Measurements from ENCODE around the gene CAMSAP1. TPM values are rescaled to one million over a fixed set of nuclear protein-coding genes. Genes with fewer than 3 reads are reported as not detected.

The CAMSAP1 gene
- total RNA-seq, 2 experiments from 2014 or later = 30.4 to 33.0 TPM

DNA sequence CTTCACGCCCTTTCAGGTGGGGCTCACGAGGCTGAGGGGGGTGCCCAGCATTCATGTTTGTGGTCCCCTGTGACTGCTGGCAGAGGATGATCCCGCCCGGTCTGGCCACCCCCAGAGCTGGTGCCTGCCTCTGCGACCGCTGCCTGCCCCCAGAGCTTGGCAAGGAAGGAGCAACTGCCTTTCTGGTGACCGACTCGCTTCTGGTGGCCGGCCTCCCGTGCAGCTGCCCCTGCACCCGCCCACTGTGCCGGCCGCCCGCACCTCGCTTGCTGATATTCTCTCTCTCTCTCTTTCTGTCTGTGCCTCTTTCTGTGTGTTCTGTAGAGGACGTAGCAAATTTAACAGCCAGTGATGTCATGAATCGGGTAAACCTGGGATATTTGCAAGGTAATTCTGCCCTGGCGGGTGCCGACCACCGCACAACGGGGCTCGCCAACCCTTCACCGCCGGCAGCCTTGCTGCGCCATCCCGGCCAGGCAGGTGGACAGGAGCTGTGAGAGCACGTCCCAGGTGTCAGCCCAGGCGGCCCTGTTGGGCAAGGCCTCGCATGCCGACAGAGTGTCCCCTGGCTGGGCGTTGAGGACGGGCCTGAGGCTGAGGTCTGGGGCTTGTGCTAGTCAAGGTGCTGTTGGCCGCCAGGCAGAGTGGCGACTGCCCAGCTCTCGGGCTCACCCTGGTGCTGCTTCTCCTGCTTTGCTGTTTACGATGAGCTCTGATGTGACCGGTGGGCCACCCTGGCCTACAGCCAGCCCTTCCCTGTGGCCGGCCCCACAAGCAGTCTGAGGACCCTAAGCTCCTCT is 119.4 kb downstream of the CAMSAP1 start:
- H3K9me3 ChIP-seq (ENCODE audit: low read length) = no peaks in the 10 kb centered on the region
- no peak overlapping the region for H3K4me3 ChIP-seq (ENCODE audit: low read depth, low read length, poor library complexity, severe bottlenecking)
- H4K20me1 ChIP-seq (ENCODE audit: insufficient read depth, low read length) = no peaks in the 10 kb centered on the region
- intact Hi-C loops (cut with micrococcal nuclease; ENCODE audit: unreplicated experiment) = no loop called here
- TF ChIP-seq, protein P1, sequence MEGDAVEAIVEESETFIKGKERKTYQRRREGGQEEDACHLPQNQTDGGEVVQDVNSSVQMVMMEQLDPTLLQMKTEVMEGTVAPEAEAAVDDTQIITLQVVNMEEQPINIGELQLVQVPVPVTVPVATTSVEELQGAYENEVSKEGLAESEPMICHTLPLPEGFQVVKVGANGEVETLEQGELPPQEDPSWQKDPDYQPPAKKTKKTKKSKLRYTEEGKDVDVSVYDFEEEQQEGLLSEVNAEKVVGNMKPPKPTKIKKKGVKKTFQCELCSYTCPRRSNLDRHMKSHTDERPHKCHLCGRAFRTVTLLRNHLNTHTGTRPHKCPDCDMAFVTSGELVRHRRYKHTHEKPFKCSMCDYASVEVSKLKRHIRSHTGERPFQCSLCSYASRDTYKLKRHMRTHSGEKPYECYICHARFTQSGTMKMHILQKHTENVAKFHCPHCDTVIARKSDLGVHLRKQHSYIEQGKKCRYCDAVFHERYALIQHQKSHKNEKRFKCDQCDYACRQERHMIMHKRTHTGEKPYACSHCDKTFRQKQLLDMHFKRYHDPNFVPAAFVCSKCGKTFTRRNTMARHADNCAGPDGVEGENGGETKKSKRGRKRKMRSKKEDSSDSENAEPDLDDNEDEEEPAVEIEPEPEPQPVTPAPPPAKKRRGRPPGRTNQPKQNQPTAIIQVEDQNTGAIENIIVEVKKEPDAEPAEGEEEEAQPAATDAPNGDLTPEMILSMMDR (conservative IDR thresholded peaks at IDR 0.05; ENCODE audit: low read length) = no peak
- TF ChIP-seq EZH2phosphoT487 (IDR thresholded peaks at IDR 0.05; ENCODE audit: borderline replicate concordance, low read depth, low read length) = no peak
- no peaks in the 10 kb centered on the region for H3K9me2 ChIP-seq (ENCODE audit: insufficient read depth, low read length)
- no peak overlapping the region for H2AFZ ChIP-seq (ENCODE audit: low read length)
- ChIA-PET CTCF (ENCODE audit: unreplicated experiment) (no interaction called here), POLR2A (no interaction called here)
- no peak for DNase-seq (ENCODE audit: low spot score)
- H3K79me2 ChIP-seq (ENCODE audit: insufficient read depth, low read depth, low read length) = no peaks in the 10 kb centered on the region
- H3K36me3 ChIP-seq (ENCODE audit: insufficient read depth, low read length) = no peaks in the 10 kb centered on the region
- no peaks in the 10 kb centered on the region for H3K4me1 ChIP-seq (ENCODE audit: insufficient read depth, low read length, poor library complexity, severe bottlenecking)
- no peak overlapping the region for H3K4me2 ChIP-seq (ENCODE audit: low read length)
- H3K27ac ChIP-seq (ENCODE audit: low read depth, low read length, poor library complexity, severe bottlenecking) = no peak overlapping the region
- no TSS peak for BruUV-seq (replicated peaks)

DNA sequence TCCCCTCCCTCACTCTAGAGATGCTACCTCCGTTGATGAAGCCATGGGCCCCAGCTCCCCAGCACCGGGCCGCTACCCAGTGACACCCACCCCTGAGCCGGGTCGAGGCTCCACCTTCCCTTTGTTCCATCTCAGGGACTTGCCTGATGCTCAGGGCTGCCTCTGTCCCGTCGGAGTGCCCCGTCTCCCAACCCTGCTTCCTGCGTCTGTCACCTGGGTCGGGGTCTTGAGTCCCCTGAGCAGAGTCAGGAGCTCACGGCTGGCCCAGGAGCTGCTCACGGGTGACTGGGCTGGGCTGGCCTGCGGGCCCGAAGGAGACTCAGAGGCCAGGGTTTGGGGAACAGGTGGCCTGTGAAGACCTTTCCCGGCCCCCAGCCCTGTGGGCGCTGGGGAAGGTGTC is 120.0 kb downstream of the CAMSAP1 start:
- Histone ChIP-seq H3K27ac (ENCODE audit: low read depth, low read length, poor library complexity, severe bottlenecking) (no peak overlapping the region), H3K4me3 (ENCODE audit: low read depth, low read length, poor library complexity, severe bottlenecking) (no peak overlapping the region), H3K36me3 (ENCODE audit: insufficient read depth, low read length) (no peaks in the 10 kb centered on the region), H3K9me3 (ENCODE audit: low read length) (no peaks in the 10 kb centered on the region), H3K9me2 (ENCODE audit: insufficient read depth, low read length) (no peaks in the 10 kb centered on the region), H4K20me1 (ENCODE audit: insufficient read depth, low read length) (no peaks in the 10 kb centered on the region), H3K4me2 (ENCODE audit: low read length) (no peak overlapping the region), H3K4me1 (ENCODE audit: insufficient read depth, low read length, poor library complexity, severe bottlenecking) (no peaks in the 10 kb centered on the region), H2AFZ (ENCODE audit: low read length) (no peak overlapping the region), H3K79me2 (ENCODE audit: insufficient read depth, low read depth, low read length) (no peaks in the 10 kb centered on the region)
- no peak for DNase-seq (ENCODE audit: low spot score)
- no TSS peak for BruUV-seq (replicated peaks)
- no peak for TF ChIP-seq EZH2phosphoT487 (IDR thresholded peaks at IDR 0.05; ENCODE audit: borderline replicate concordance, low read depth, low read length)
- TF ChIP-seq, protein P1 (conservative IDR thresholded peaks at IDR 0.05; ENCODE audit: low read length) = no peak
- ChIA-PET POLR2A (no interaction called here), CTCF (ENCODE audit: unreplicated experiment) (no interaction called here)
- intact Hi-C loops (cut with micrococcal nuclease; ENCODE audit: unreplicated experiment) = no loop called here

DNA sequence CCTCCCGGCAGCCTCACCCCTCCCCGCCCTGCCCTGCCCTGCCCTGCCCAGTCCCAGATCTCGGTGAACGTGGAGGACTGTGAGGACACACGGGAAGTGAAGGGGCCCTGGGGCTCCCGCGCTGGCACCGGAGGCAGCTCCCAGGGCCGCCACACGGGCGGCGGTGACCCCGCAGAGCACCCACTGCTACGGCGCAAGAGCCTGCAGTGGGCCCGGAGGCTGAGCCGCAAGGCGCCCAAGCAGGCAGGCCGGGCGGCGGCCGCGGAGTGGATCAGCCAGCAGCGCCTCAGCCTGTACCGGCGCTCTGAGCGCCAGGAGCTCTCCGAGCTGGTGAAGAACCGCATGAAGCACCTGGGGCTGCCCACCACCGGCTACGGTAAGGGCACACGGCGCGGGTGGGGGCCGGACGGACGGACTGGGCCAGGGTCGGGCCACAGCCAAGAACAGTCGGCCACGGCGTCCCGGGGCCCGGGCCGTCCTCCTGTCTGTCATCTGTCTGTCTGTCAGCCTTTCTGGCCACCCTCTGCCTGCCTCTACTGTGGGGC is 121.1 kb downstream of the CAMSAP1 start:
- TF ChIP-seq, protein P1 (conservative IDR thresholded peaks at IDR 0.05; ENCODE audit: low read length) = no peak
- no peak for TF ChIP-seq EZH2phosphoT487 (IDR thresholded peaks at IDR 0.05; ENCODE audit: borderline replicate concordance, low read depth, low read length)
- BruUV-seq (replicated peaks) = no TSS peak
- ChIA-PET POLR2A (no interaction called here), CTCF (ENCODE audit: unreplicated experiment) (interaction anchor here (0.6 kb wide), 1 partner anchor 855 kb away, joined by 3 read pairs; no protein-coding TSS in a partner anchor)
- intact Hi-C loops (cut with micrococcal nuclease; ENCODE audit: unreplicated experiment) = no loop called here
- Histone ChIP-seq H3K27ac (ENCODE audit: low read depth, low read length, poor library complexity, severe bottlenecking) (no peak overlapping the region), H3K4me2 (ENCODE audit: low read length) (no peak overlapping the region), H3K9me2 (ENCODE audit: insufficient read depth, low read length) (no peaks in the 10 kb centered on the region), H3K4me1 (ENCODE audit: insufficient read depth, low read length, poor library complexity, severe bottlenecking) (no peaks in the 10 kb centered on the region), H2AFZ (ENCODE audit: low read length) (no peak overlapping the region), H3K9me3 (ENCODE audit: low read length) (no peaks in the 10 kb centered on the region), H4K20me1 (ENCODE audit: insufficient read depth, low read length) (no peaks in the 10 kb centered on the region), H3K4me3 (ENCODE audit: low read depth, low read length, poor library complexity, severe bottlenecking) (no peak overlapping the region), H3K79me2 (ENCODE audit: insufficient read depth, low read depth, low read length) (no peaks in the 10 kb centered on the region), H3K36me3 (ENCODE audit: insufficient read depth, low read length) (no peaks in the 10 kb centered on the region)
- no peak for DNase-seq (ENCODE audit: low spot score)

All from OCI-LY7 (cell line).